GM12892 (cell line): ENCODE results near the gene CDK18.

Experiments used
- POLR2A ChIP-seq: IDR thresholded peaks from 2 replicates; pipeline ENCODE4 v1.6.1; 2011; ENCODE audit warnings: low read depth, low read length, control low read depth
- POLR2AphosphoS5 ChIP-seq: IDR thresholded peaks from 2 replicates; pipeline ENCODE4 v1.6.1; 2011; ENCODE audit warnings: low read depth, low read length, control low read depth
- TAF1 ChIP-seq: IDR thresholded peaks from 2 replicates; pipeline ENCODE4 v1.6.1; 2011; ENCODE audit warnings: low read depth, mild to moderate bottlenecking, control low read depth, low read length, borderline replicate concordance

GRCh38 chr1:205470131-205470530 lies 34.3 kb upstream of the CDK18 start:
- TF ChIP-seq POLR2AphosphoS5 (no peak), POLR2A (no peak), TAF1 (no peak)
